HG03039 (cell line): ENCODE measurements around the gene VPS29.
"Not testable (repeated sequence)": the region's sequence is repeated elsewhere in the genome, so short reads cannot be mapped to it uniquely, and the experiment has no call there.

Source experiments
- ATAC-seq: cut with Tn5 transposase; IDR thresholded peaks from one replicate; pipeline ENCODE4 v1.9.1; 2021; ENCODE audit warnings: mild to moderate bottlenecking, moderate library complexity; ENCODE audit not compliant: unreplicated experiment

VPS29 gene

GRCh38 chr12:110528277-110528839 lies 26.4 kb upstream of the VPS29 start:
- no peak for ATAC-seq

- not testable (repeated sequence) for ATAC-seq
Measured at GRCh38 chr12:110520876-110521712, 19.2 kb upstream of the VPS29 start.

GRCh38 chr12:110518014-110518413 lies 16.1 kb upstream of the VPS29 start:
- not testable (repeated sequence) for ATAC-seq

GRCh38 chr12:110516995-110517394 lies 15.1 kb upstream of the VPS29 start:
- ATAC-seq = no peak

- no peak for ATAC-seq
Measured at GRCh38 chr12:110514363-110514762, 12.5 kb upstream of the VPS29 start.

GRCh38 chr12:110513842-110514241 lies 11.9 kb upstream of the VPS29 start:
- ATAC-seq = no peak

- ATAC-seq = no peak
Measured at GRCh38 chr12:110508071-110508586, 6.2 kb upstream of the VPS29 start.

GRCh38 chr12:110505332-110505731 lies 3.4 kb upstream of the VPS29 start:
- no peak for ATAC-seq

- no peak for ATAC-seq
Measured at GRCh38 chr12:110503432-110503831, 1.5 kb upstream of the VPS29 start.

GRCh38 chr12:110501399-110501751 lies 536 bp downstream of the VPS29 start:
- ATAC-seq = no peak

- ATAC-seq = no peak
Measured at GRCh38 chr12:110498984-110499706, 2.8 kb downstream of the VPS29 start.

GRCh38 chr12:110475426-110475825 lies 26.5 kb downstream of the VPS29 start:
- no peak for ATAC-seq

- peak; percentile 73 for ATAC-seq
Measured at GRCh38 chr12:110468214-110469048, 33.5 kb downstream of the VPS29 start, which contains the start of the genes FAM216A and GPN3. TSS of gene FAM216A (plus strand) at chr12:110468845. CDS start at chr12:110468876, 31 bp downstream. TSS of gene GPN3 (minus strand) at chr12:110468257. CDS start at chr12:110468203, 54 bp downstream.

- no peak for ATAC-seq
Measured at GRCh38 chr12:110467847-110468213, 34.1 kb downstream of the VPS29 start.

- no peak for ATAC-seq
Measured at GRCh38 chr12:110466791-110467190, 35.1 kb downstream of the VPS29 start.

- ATAC-seq = not testable (repeated sequence)
Measured at GRCh38 chr12:110465765-110466164, 36.1 kb downstream of the VPS29 start.

GRCh38 chr12:110465024-110465423 lies 36.9 kb downstream of the VPS29 start:
- ATAC-seq = no peak

- not testable (repeated sequence) for ATAC-seq
Measured at GRCh38 chr12:110461189-110461588, 40.7 kb downstream of the VPS29 start.

GRCh38 chr12:110458756-110459155 lies 43.2 kb downstream of the VPS29 start:
- no peak for ATAC-seq

GRCh38 chr12:110453569-110454296 lies 48.2 kb downstream of the VPS29 start:
- ATAC-seq = no peak
